BE2C (cell line): ENCODE results near the gene GJB3.

ENCODE experiments used
- DNase-seq: peaks from one replicate; pipeline ENCODE4 v3.0.0-alpha.2; 2020
- H3K27me3 ChIP-seq: fragments of 250-450 bp; sonication (Bioruptor Pico); 2 replicates; pipeline ENCODE4 v1.5.1; 2020; ENCODE audit warnings: mild to moderate bottlenecking
- H3K36me3 ChIP-seq: fragments of 250-450 bp; sonication (Bioruptor Pico); 2 replicates; pipeline ENCODE4 v1.5.1; 2020; ENCODE audit warnings: mild to moderate bottlenecking
- H3K4me1 ChIP-seq: fragments of 250-450 bp; sonication (Bioruptor Pico); 2 replicates; pipeline ENCODE4 v1.5.1; 2020
- H3K4me3 ChIP-seq: 2 replicates; pipeline ENCODE4 v1.5.1; 2011; ENCODE audit warnings: low read depth, low read length
- H3K9me3 ChIP-seq: fragments of 250-450 bp; sonication (Bioruptor Pico); 2 replicates; pipeline ENCODE4 v1.5.1; 2020
- CTCF ChIP-seq: IDR thresholded peaks from 2 replicates; pipeline ENCODE4 v1.5.1; 2012; ENCODE audit warnings: mild to moderate bottlenecking, low read depth, low read length

GJB3 gene

GRCh38 chr1:34749992-34750391 is 31.0 kb upstream of the GJB3 start:
- Histone ChIP-seq H3K4me1 (no peaks in the 10 kb centered on the region), H3K36me3 (no peaks in the 10 kb centered on the region), H3K4me3 (no peak overlapping the region), H3K27me3 (no peaks in the 10 kb centered on the region), H3K9me3 (no peaks in the 10 kb centered on the region)
- DNase-seq: no peak
- TF ChIP-seq CTCF: no peak

- DNase-seq: no peak
- no peaks in the 10 kb centered on the region for H3K4me1 ChIP-seq
- H3K4me3 ChIP-seq: no peak overlapping the region
- TF ChIP-seq CTCF: no peak
- no peaks in the 10 kb centered on the region for H3K9me3 ChIP-seq
- H3K27me3 ChIP-seq: no peaks in the 10 kb centered on the region
- H3K36me3 ChIP-seq: no peaks in the 10 kb centered on the region
Observed at GRCh38 chr1:34750610-34751009, 30.4 kb upstream of the GJB3 start.

- H3K4me3 ChIP-seq: no peak overlapping the region
- no peak for TF ChIP-seq CTCF
- H3K27me3 ChIP-seq: no peaks in the 10 kb centered on the region
- no peaks in the 10 kb centered on the region for H3K9me3 ChIP-seq
- no peaks in the 10 kb centered on the region for H3K36me3 ChIP-seq
- no peak for DNase-seq
- no peaks in the 10 kb centered on the region for H3K4me1 ChIP-seq
Observed at GRCh38 chr1:34753163-34753562, 27.9 kb upstream of the GJB3 start.

GRCh38 chr1:34754964-34755637 is 25.9 kb upstream of the GJB3 start, which contains the start of gene GJB5:
TSS of gene GJB5 (plus strand) at chr1:34755047. CDS start at chr1:34757331, 2,284 bp downstream.
- H3K4me3 ChIP-seq: no peak within 1 kb of the TSS
- TF ChIP-seq CTCF: no peak
- H3K4me1 ChIP-seq: no peaks in the 10 kb centered on the region
- H3K9me3 ChIP-seq: no peaks in the 10 kb centered on the region
- DNase-seq: no peak
- H3K36me3 ChIP-seq: no peaks in the 10 kb centered on the region
- no peaks in the 10 kb centered on the region for H3K27me3 ChIP-seq

- no peak for TF ChIP-seq CTCF
- no peaks in the 10 kb centered on the region for H3K4me1 ChIP-seq
- no peaks in the 10 kb centered on the region for H3K9me3 ChIP-seq
- H3K4me3 ChIP-seq: no peak overlapping the region
- H3K36me3 ChIP-seq: no peaks in the 10 kb centered on the region
- no peaks in the 10 kb centered on the region for H3K27me3 ChIP-seq
- no peak for DNase-seq
Observed at GRCh38 chr1:34755961-34756360, 25.1 kb upstream of the GJB3 start.

- no peaks in the 10 kb centered on the region for H3K9me3 ChIP-seq
- no peak for TF ChIP-seq CTCF
- no peaks in the 10 kb centered on the region for H3K4me1 ChIP-seq
- H3K4me3 ChIP-seq: no peak overlapping the region
- H3K36me3 ChIP-seq: no peaks in the 10 kb centered on the region
- DNase-seq: no peak
- no peaks in the 10 kb centered on the region for H3K27me3 ChIP-seq
Observed at GRCh38 chr1:34757386-34757785, 23.6 kb upstream of the GJB3 start.
